Trophoblast cell (in vitro differentiated cells and primary cell): ENCODE measurements around the gene ATP12A.

Source experiments
- DNase-seq, 2 donors: peaks; one replicate each; pipeline ENCODE4 v3.0.0-alpha.2; 2016
- H2AFZ ChIP-seq: 2 replicates; pipeline ENCODE4 v1.6.1; 2013; ENCODE audit warnings: low read length, moderate library complexity, mild to moderate bottlenecking; ENCODE audit not compliant: insufficient read depth, poor library complexity
- H2AK5ac ChIP-seq: 2 replicates; pipeline ENCODE4 v1.6.1; 2013; ENCODE audit warnings: mild to moderate bottlenecking, low read length
- H2BK120ac ChIP-seq: 2 replicates; pipeline ENCODE4 v1.6.1; 2013; ENCODE audit warnings: low read length, mild to moderate bottlenecking, moderate library complexity; ENCODE audit not compliant: insufficient read depth, poor library complexity
- H2BK12ac ChIP-seq: 2 replicates; pipeline ENCODE4 v1.6.1; 2013; ENCODE audit warnings: mild to moderate bottlenecking, low read length, moderate library complexity
- H2BK5ac ChIP-seq: 2 replicates; pipeline ENCODE4 v1.6.1; 2013; ENCODE audit warnings: low read length, low read depth, moderate library complexity, mild to moderate bottlenecking; ENCODE audit not compliant: poor library complexity
- H3K14ac ChIP-seq: 2 replicates; pipeline ENCODE4 v1.6.1; 2013; ENCODE audit warnings: mild to moderate bottlenecking, low read length
- H3K18ac ChIP-seq: 2 replicates; pipeline ENCODE4 v1.6.1; 2013; ENCODE audit warnings: mild to moderate bottlenecking, low read length
- H3K23ac ChIP-seq: 2 replicates; pipeline ENCODE4 v1.6.1; 2013; ENCODE audit warnings: low read length
- H3K27ac ChIP-seq: 2 replicates; pipeline ENCODE4 v1.5.1; 2013; ENCODE audit warnings: low read depth, mild to moderate bottlenecking, inconsistent platforms, low read length, moderate library complexity
- H3K27me3 ChIP-seq: 2 replicates; pipeline ENCODE4 v1.6.1; 2013; ENCODE audit warnings: inconsistent platforms, mild to moderate bottlenecking, low read length, moderate library complexity; ENCODE audit not compliant: insufficient read depth
- H3K36me3 ChIP-seq, 2 experiments: 1 replicate in 1 of 2; 2 replicates in 1 of 2; pipeline ENCODE4 v1.6.1; 2013; ENCODE audit warnings: low read length in 2 of 2, mild to moderate bottlenecking in 2 of 2, moderate library complexity in 1 of 2; ENCODE audit not compliant: insufficient read depth in 2 of 2, control insufficient read depth in 1 of 2
- H3K4ac ChIP-seq: 2 replicates; pipeline ENCODE4 v1.6.1; 2013; ENCODE audit warnings: low read depth, mild to moderate bottlenecking, low read length, moderate library complexity
- H3K4me1 ChIP-seq, 2 experiments: 1 replicate in 1 of 2; 2 replicates in 1 of 2; pipeline ENCODE4 v1.6.1; 2013; ENCODE audit warnings: low read length in 2 of 2, mild to moderate bottlenecking in 2 of 2, moderate library complexity in 1 of 2; ENCODE audit not compliant: insufficient read depth in 2 of 2, control insufficient read depth in 1 of 2
- H3K4me2 ChIP-seq: 2 replicates; pipeline ENCODE4 v1.6.1; 2013; ENCODE audit warnings: inconsistent platforms, mild to moderate bottlenecking, low read length, moderate library complexity
- H3K4me3 ChIP-seq: 2 replicates; pipeline ENCODE4 v1.5.1; 2013; ENCODE audit warnings: mild to moderate bottlenecking, low read depth, low read length, inconsistent platforms
- H3K79me1 ChIP-seq: one replicate; pipeline ENCODE4 v1.6.1; 2013; ENCODE audit warnings: low read length
- H3K79me2 ChIP-seq: 2 replicates; pipeline ENCODE4 v1.6.1; 2013; ENCODE audit warnings: low read length, mild to moderate bottlenecking; ENCODE audit not compliant: control insufficient read depth, insufficient read depth, poor library complexity
- H3K9ac ChIP-seq: 2 replicates; pipeline ENCODE4 v1.6.1; 2013; ENCODE audit warnings: mild to moderate bottlenecking, low read length
- H3K9me3 ChIP-seq: 2 replicates; pipeline ENCODE4 v1.6.1; 2013; ENCODE audit warnings: low read depth, mild to moderate bottlenecking, control low read depth, inconsistent platforms, low read length; ENCODE audit not compliant: insufficient read depth
- H4K12ac ChIP-seq: 2 replicates; pipeline ENCODE4 v1.6.1; 2013; ENCODE audit warnings: low read depth, mild to moderate bottlenecking, low read length, moderate library complexity
- H4K8ac ChIP-seq: 2 replicates; pipeline ENCODE4 v1.6.1; 2013; ENCODE audit warnings: low read depth, mild to moderate bottlenecking, low read length, moderate library complexity
- H4K91ac ChIP-seq: one replicate; pipeline ENCODE4 v1.6.1; 2013; ENCODE audit warnings: low read depth, mild to moderate bottlenecking, low read length, moderate library complexity
- WGBS: extraction: QIAGEN DNeasy Blood & Tissue Kit; methylation state at CpG from one replicate; pipeline ENCODE4 v1.1.7; 2013; ENCODE audit warnings: missing lambda C conversion rate; ENCODE audit not compliant: insufficient read length, insufficient coverage; ENCODE audit errors: extremely low coverage; 5-methylcytosine and 5-hydroxymethylcytosine counted together

The ATP12A gene

DNA sequence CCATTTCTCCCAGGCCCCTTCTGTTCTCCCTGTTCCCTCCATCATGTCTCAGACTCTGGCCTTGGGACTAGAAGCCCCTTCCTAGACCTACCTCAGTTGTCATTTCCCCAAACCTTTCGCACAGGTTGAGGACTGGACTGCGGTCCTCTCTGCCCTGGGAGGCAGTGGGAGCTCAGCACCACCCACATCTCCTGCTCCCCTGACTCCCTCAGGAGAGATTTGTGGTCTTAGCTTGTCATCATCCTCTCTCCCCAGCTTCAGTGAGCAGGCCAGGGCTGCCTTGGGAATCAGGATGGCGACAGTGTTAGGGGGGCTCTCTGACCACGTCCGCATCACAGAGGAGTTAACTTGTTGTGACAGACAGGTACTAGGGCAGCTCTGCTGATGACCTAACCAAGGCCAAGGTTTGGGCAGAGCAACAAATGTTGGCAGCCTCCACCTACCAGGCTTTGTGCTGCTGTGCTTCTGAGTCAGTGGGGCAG, 58.2 kb downstream of the ATP12A start:
- Histone ChIP-seq H3K18ac (no peak overlapping the region), H3K27ac (no peak overlapping the region), H4K8ac (no peak overlapping the region), H3K4me2 (no peak overlapping the region), H2AFZ (no peak overlapping the region), H3K9me3 (no peaks in the 10 kb centered on the region), H3K9ac (no peak overlapping the region), H4K91ac (no peak overlapping the region), H2BK120ac (no peak overlapping the region), H2AK5ac (no peak overlapping the region), H3K79me2 (no peaks in the 10 kb centered on the region), H3K14ac (no peak overlapping the region), H3K27me3 (peaks cover 3% of the 10 kb centered on the region), H3K4ac (no peak overlapping the region), H3K4me1 (no peaks in the 10 kb centered on the region), H3K36me3 (no peaks in the 10 kb centered on the region), H2BK12ac (no peak overlapping the region), H3K4me3 (no peak overlapping the region), H2BK5ac (no peak overlapping the region), H3K79me1 (no peaks in the 10 kb centered on the region), H4K12ac (no peak overlapping the region), H3K23ac (no peak overlapping the region)
- DNase-seq: no peak
- WGBS: no CpG with 5 or more reads among the region's 5 CpGs

DNA sequence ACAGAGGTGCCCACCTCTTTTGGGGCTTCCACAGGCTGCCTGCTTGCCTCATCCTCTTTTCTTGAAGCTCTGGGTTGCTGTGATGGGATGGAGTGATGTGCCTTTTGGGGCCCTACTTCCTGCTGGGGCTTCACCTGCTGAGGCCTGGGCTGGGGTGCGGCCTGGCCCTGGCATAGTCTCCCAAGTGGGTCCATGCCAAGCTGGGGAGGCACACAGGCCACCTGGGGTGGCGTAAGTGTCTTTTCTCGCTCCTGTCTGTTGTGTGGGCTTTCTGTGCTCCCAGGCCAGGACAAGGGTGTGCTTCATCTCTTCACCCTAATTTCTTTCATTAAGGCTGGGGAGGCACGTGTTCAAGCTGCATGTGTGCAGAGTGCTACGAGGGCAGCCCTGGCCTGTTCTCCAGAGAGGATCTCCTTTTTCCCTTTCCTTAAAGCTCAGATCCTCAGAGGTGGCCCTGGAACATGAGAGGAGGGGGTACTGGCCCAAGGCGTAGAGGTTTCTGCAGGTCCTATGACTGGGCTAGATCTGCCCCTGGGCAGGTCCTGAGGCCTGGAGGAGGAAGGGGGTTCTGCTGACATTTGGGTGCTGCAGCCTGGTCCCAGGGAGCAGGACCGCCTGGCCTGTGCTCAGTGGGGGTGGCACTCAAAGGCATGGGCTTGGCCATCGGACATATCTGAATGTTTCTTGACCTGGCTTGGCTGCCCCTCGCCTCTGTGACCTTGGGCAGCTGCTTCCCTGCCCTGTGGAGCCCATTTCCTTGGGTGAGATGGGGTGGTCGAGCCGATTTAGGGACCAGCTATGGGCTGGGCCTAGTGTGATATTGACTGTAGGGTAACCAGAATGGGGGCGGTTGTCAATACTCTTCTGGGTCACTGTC, 60.0 kb downstream of the ATP12A start:
- H4K12ac ChIP-seq: no peak overlapping the region
- no peak overlapping the region for H3K14ac ChIP-seq
- no peak overlapping the region for H2AK5ac ChIP-seq
- no peak overlapping the region for H2BK12ac ChIP-seq
- peak overlapping the region; percentile 30 for H3K4me3 ChIP-seq
- peaks cover 7% of the 10 kb centered on the region for H3K9me3 ChIP-seq
- H3K4me2 ChIP-seq: no peak overlapping the region
- no peak overlapping the region for H3K18ac ChIP-seq
- no peak overlapping the region for H3K9ac ChIP-seq
- peaks cover 13% of the 10 kb centered on the region for H3K27me3 ChIP-seq
- H4K91ac ChIP-seq: no peak overlapping the region
- no peak overlapping the region for H3K23ac ChIP-seq
- DNase-seq: no peak
- no peaks in the 10 kb centered on the region for H3K79me2 ChIP-seq
- H2BK120ac ChIP-seq: no peak overlapping the region
- no peak overlapping the region for H4K8ac ChIP-seq
- no peak overlapping the region for H3K27ac ChIP-seq
- H3K79me1 ChIP-seq: no peaks in the 10 kb centered on the region
- no peak overlapping the region for H2BK5ac ChIP-seq
- H3K36me3 ChIP-seq: no peaks in the 10 kb centered on the region
- no peaks in the 10 kb centered on the region for H3K4me1 ChIP-seq
- H3K4ac ChIP-seq: no peak overlapping the region
- no CpG with 5 or more reads among the region's 12 CpGs for WGBS
- H2AFZ ChIP-seq: no peak overlapping the region

DNA sequence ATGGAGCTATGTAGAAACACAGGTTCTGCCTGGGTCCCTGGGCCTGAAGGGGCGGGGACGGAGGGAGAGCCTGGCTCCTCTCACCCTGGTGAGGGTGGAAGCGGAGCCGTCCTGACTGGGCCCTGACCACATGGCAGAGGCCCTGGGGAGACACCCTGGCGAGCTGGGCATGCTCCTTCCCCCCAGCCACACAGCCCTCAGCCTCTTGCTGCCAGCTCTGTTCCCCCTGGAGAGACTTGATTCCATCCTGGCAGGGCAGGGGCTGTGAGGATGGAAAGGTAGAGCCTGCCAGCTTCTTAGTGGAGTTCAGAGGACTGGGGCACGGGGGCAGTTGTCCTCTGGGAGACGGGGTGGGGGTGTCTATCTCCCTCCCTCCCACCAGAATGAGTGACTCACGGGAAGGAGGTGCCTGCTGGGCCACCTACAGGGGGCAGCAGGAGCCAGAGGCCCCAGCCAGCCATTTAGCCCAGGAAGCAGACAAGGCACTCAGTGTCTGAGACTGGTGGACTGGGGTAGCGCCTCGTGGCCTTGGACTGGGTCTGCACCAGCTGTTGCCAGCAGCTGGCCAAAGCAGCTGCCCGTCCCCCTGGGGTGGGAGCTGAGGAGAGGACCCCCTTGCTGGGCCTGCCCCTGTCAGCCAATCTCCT, 60.9 kb downstream of the ATP12A start:
- H3K4me2 ChIP-seq: no peak overlapping the region
- H2BK5ac ChIP-seq: no peak overlapping the region
- no peak overlapping the region for H4K91ac ChIP-seq
- H3K4me3 ChIP-seq: no peak overlapping the region
- H3K9ac ChIP-seq: no peak overlapping the region
- no peak overlapping the region for H4K8ac ChIP-seq
- H2BK12ac ChIP-seq: peak overlapping the region; percentile 31
- no peak overlapping the region for H2AFZ ChIP-seq
- no peak overlapping the region for H3K23ac ChIP-seq
- WGBS: no CpG with 5 or more reads among the region's 11 CpGs
- no peak overlapping the region for H4K12ac ChIP-seq
- no peak for DNase-seq
- H3K36me3 ChIP-seq: no peaks in the 10 kb centered on the region
- no peaks in the 10 kb centered on the region for H3K79me1 ChIP-seq
- H3K14ac ChIP-seq: no peak overlapping the region
- H2AK5ac ChIP-seq: no peak overlapping the region
- H3K79me2 ChIP-seq: no peaks in the 10 kb centered on the region
- H3K4me1 ChIP-seq: peaks cover under 1 to 3% of the 10 kb centered on the region in 2 experiments
- peaks cover 7% of the 10 kb centered on the region for H3K9me3 ChIP-seq
- no peak overlapping the region for H3K27ac ChIP-seq
- H2BK120ac ChIP-seq: no peak overlapping the region
- no peak overlapping the region for H3K4ac ChIP-seq
- H3K18ac ChIP-seq: no peak overlapping the region
- peaks cover 22% of the 10 kb centered on the region for H3K27me3 ChIP-seq

DNA sequence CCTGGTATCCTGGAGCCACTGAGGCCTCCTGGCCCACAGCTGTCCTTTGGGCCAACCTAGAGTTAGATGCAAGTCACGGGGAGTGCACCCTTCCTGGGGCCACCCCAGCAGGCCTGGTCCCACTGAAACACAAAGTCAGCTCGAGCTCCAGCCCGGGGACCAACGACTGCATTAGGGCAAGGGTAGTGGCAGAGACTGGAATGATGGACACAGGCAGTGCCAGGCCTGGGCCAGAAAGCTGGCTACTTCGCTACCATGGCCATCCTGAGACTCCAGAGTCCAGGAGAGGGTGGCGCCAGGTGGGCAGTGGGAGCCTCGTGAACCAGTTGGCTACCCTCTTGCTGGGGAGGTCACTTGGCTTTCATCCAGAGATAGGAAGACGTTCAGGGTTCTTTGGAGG, 61.6 kb downstream of the ATP12A start:
- Histone ChIP-seq H2BK12ac (peak overlapping the region; percentile 31), H4K12ac (no peak overlapping the region), H3K27me3 (peaks cover 28% of the 10 kb centered on the region), H2AFZ (no peak overlapping the region), H3K14ac (no peak overlapping the region), H2AK5ac (no peak overlapping the region), H3K4me3 (no peak overlapping the region), H3K4me2 (no peak overlapping the region), H2BK120ac (no peak overlapping the region), H3K36me3 (no peaks in the 10 kb centered on the region), H3K9ac (no peak overlapping the region), H4K91ac (no peak overlapping the region), H4K8ac (no peak overlapping the region), H3K4ac (no peak overlapping the region), H3K9me3 (peaks cover 12% of the 10 kb centered on the region), H3K79me1 (no peaks in the 10 kb centered on the region), H3K18ac (no peak overlapping the region), H3K79me2 (no peaks in the 10 kb centered on the region), H2BK5ac (no peak overlapping the region), H3K27ac (no peak overlapping the region), H3K4me1 (peaks cover 7 to 9% of the 10 kb centered on the region in 2 experiments), H3K23ac (no peak overlapping the region)
- no CpG with 5 or more reads among the region's 8 CpGs for WGBS
- no peak for DNase-seq
